Airway epithelial cell (primary cell): ENCODE measurements around the gene WDR5B. TPM values are rescaled to one million over a fixed set of nuclear protein-coding genes. Genes with fewer than 3 reads are reported as not detected.

Experiments
- total RNA-seq: library from RNA; depleted of rRNA; stranded (reverse); fragments of >200 nt; gene quantifications from 2 replicates; pipeline ENCODE4 v1.2.3, GENCODE V29; 2015

WDR5B gene
- total RNA-seq, result 1.6 and 1.8 TPM in 2 replicates

GRCh38 chr3:122415762-122416654, at the start of gene WDR5B:
TSS of gene WDR5B (minus strand) at chr3:122416062. CDS start at chr3:122415528, 534 bp downstream.

GRCh38 chr3:122383771-122384697, 31.8 kb downstream of the WDR5B start, which contains the start of gene FAM162A:
TSS of gene FAM162A (plus strand) at chr3:122384182. CDS start at chr3:122384266, 84 bp downstream.

GRCh38 chr3:122382888-122383666, 32.8 kb downstream of the WDR5B start, which contains the start of gene MIX23:
TSS of gene MIX23 (minus strand) at chr3:122383231. CDS start at chr3:122383224, 7 bp downstream.

Other genes with a start within 250 kb of the WDR5B start
- gene CASR, start 232.4 kb downstream of the WDR5B start, total RNA-seq, result not detected in 2 replicates
- 1,450 and 1,557 TPM in 2 replicates for gene CSTA, start 90.8 kb downstream of the WDR5B start, total RNA-seq
- 35.0 and 42.8 TPM in 2 replicates for gene MIX23, start 32.8 kb downstream of the WDR5B start, total RNA-seq
- 57.5 and 64.2 TPM in 2 replicates for gene FAM162A, start 31.9 kb downstream of the WDR5B start, total RNA-seq
- gene KPNA1, start 98.9 kb upstream of the WDR5B start, total RNA-seq, result 17.7 and 29.8 TPM in 2 replicates
- 7.4 and 7.5 TPM in 2 replicates for gene PARP9, start 148.2 kb upstream of the WDR5B start, total RNA-seq
- 5.2 and 7.5 TPM in 2 replicates for gene DTX3L, start 148.3 kb upstream of the WDR5B start, total RNA-seq
- 0.07 and 0.19 TPM in 2 replicates for gene PARP15, start 161.6 kb upstream of the WDR5B start, total RNA-seq